ENCODE results near the gene ROBO2.

Gene ROBO2

GRCh38 chr3:77052051-77052501, 12.2 kb downstream of the ROBO2 start:
- peak; percentile 55 for DNase-seq

- DNase-seq = peak; percentile 28
These were observed 13.1 kb downstream of the ROBO2 start for GRCh38 chr3:77052733-77053670.

GRCh38 chr3:77053795-77054194, 13.9 kb downstream of the ROBO2 start:
- DNase-seq = no peak

- no peak for DNase-seq
These were observed 16.0 kb downstream of the ROBO2 start for GRCh38 chr3:77055841-77056341.

GRCh38 chr3:77059354-77059753, 19.5 kb downstream of the ROBO2 start:
- DNase-seq = no peak

- no peak for DNase-seq
These were observed 23.5 kb downstream of the ROBO2 start for GRCh38 chr3:77063423-77063822.

- no peak for DNase-seq
These were observed 25.9 kb downstream of the ROBO2 start for GRCh38 chr3:77065750-77066149.

- no peak for DNase-seq
These were observed 26.9 kb downstream of the ROBO2 start for GRCh38 chr3:77066829-77067228.

- DNase-seq = no peak
These were observed 28.9 kb downstream of the ROBO2 start for GRCh38 chr3:77068808-77069207.

- DNase-seq = no peak
These were observed 31.5 kb downstream of the ROBO2 start for GRCh38 chr3:77071364-77071763.

- DNase-seq = no peak
These were observed 31.9 kb downstream of the ROBO2 start for GRCh38 chr3:77071809-77072208.

GRCh38 chr3:77072232-77072631, 32.3 kb downstream of the ROBO2 start:
- no peak for DNase-seq

- no peak for DNase-seq
These were observed 38.4 kb downstream of the ROBO2 start for GRCh38 chr3:77078279-77078678.

- DNase-seq = no peak
These were observed 40.2 kb downstream of the ROBO2 start for GRCh38 chr3:77079988-77080610.

- peak; percentile 68 for DNase-seq
These were observed 41.4 kb downstream of the ROBO2 start for GRCh38 chr3:77081240-77081661.

GRCh38 chr3:77084511-77084910, 44.6 kb downstream of the ROBO2 start:
- DNase-seq = no peak

GRCh38 chr3:77086408-77086807, 46.5 kb downstream of the ROBO2 start:
- DNase-seq = no peak

GRCh38 chr3:77091809-77092208, 51.9 kb downstream of the ROBO2 start:
- DNase-seq = no peak

- no peak for DNase-seq
These were observed 53.2 kb downstream of the ROBO2 start for GRCh38 chr3:77093101-77093500.

- DNase-seq = no peak
These were observed 56.2 kb downstream of the ROBO2 start for GRCh38 chr3:77096145-77096544.

GRCh38 chr3:77096966-77097890, 57.3 kb downstream of the ROBO2 start:
- DNase-seq = no peak

GRCh38 chr3:77102951-77103769, 63.3 kb downstream of the ROBO2 start:
- no peak for DNase-seq

Data from DMS79 treated with DMSO at 0.1 percent for 48 hours (cell line).